Activated gamma-delta T cell treated with Interleukin-2 at 50 U/mL for 16 hours (primary cell): ENCODE data around the gene NME5.
"Not testable (repeated sequence)": the region's sequence is repeated elsewhere in the genome, so short reads cannot be mapped to it uniquely, and the experiment has no call there.

Experiments used
- DNase-seq: peaks from one replicate; pipeline ENCODE4 v3.0.0-alpha.2; 2020

Gene NME5, protein sequence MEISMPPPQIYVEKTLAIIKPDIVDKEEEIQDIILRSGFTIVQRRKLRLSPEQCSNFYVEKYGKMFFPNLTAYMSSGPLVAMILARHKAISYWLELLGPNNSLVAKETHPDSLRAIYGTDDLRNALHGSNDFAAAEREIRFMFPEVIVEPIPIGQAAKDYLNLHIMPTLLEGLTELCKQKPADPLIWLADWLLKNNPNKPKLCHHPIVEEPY

DNA sequence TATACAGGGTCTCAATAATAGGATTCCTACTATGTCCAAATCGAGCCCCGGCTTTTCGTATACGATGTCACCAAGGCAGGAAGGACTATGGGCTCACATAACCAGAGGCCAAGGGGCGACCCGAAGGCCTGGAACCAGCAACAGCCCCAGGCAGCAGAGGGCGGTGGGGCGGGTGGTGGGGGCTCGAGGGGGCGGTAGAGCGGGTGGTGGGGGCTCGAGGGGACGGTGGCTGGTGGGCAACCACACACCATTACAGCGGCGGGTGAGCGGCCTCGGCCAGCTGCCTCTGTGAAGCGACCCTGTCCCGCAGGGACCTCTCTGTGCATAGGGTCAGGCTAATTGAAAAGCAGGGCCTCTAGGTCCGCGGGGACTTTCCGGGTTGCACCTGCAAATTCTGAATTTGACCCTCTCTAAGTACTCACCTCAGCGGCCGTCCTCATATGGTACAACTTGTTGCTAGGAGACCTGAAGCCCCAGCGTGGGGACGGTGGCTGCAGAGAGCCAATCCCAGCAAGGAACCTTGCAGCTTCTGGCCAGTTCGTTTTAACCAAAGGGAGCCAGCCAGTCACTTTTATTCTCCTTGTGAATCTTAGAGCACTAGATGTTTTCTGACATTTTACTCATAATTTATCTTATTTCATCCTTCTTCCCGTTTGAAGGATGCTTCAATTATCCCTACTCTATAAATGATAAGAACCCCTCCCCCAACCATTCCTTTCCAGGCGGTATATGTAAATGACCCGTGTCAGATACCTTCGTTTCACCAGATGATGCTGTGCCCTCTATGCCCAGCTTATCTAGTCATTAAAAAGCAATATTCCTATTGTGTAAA, at the start of gene NME5:
TSS of gene NME5 (minus strand) at position 480 of the 832 bp plus-strand sequence. CDS start 648 bp downstream, outside the sequence.
- DNase-seq = no peak

DNA sequence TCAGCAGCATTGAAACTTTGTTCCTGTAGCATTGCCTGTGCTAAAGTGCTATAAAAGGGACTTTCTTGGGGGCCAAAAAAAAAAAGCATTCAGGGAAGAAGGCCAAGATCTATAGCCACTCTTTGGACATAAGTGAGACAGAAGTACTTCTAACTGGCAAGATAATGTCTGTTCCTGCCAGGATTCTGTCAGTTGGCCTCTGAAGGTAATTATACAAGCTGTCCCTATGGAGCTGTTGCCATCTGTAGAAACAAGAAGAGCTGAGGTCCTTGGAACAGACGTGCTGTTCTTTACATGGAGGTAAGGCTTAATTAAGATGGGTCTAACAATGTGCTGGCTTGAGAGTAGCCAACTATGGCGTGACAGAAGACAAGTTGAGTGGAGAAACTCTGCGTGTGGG, 49.4 kb upstream of the NME5 start:
- DNase-seq = no peak

DNA sequence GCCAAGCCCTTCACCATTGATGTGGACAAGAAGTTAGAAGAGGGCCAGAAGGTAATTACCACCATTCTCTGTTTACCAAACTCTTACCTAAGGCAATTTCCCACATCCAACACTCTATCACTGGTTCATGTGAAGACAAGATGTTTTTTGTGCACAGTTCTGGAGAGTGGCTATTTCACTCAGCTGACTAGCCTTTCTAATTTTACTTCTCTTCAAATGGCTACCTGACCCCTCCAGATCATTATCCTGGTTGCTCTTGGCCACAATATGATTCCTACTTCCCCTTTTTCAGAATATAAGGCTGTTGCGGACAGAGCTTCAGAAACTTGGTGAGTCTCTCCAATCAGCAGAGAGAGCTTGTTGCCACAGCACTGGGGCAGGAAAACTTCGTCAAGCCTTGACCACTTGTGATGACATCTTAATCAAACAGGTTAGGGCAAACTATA, 46.8 kb upstream of the NME5 start:
- no peak for DNase-seq

DNA sequence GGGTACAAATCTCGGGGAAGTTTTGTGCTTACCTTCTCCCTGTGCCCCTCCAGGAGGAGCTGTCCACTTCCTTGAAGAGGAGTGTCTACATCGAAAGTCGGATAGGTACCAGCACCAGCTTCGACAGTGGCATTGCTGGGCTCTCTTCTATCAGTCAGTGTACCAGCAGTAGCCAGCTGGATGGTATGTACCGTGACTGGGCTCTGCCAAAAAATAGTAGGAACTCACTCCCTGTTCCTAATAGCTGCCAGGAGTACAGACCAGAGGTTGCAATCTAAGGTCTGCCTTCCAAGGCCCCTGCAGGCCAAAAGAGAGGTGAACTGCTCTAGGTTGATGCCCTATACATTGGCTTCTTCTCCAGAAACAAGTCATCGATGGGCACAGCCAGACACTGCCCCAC, 43.6 kb upstream of the NME5 start:
- no peak for DNase-seq

DNA sequence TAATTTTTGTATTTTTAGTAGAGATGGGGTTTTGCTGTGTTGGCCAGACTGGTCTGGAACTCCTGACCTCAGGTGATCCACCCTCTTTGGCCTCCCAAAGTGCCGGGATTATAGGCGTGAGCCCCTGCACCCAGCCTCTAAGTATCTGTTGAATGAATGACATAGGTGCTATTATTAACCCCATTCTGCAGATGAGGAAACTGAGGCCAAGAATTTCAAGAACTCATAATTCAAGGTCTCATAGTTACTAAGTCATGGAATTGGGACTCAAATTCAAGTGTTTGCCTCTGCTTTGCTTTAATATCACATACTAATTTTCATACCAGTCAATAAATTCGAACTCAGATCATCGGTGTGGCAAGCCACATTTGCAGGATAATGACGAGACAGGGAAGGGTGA, 41.6 kb upstream of the NME5 start:
- no peak for DNase-seq

DNA sequence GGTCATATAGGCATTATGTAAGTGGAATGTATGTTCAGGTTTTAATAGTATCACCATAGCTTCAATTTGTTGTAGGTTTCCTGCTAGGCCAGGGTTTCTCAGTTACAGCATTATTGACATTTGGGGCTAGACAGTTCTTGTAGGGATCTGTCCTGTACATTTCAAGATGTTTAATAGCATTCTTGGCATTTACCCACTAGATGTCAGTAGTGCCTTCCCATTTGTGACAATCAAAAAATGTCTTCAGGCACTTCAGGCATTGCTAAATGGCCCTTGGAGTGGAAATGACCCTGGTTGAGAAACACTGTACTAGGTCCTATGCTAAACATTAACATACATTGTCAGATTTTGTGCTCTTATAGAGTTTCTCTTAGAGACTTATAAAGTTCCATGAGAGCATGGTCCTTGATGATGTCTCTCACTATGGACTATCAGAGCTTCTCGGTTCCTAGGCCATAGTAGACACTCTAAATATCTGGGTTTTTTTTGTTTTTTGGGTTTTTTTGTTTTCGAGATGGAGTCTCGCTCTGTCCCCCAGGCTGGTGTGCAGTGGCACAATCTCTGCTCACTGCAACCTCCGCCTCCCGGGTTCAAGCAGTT, 41.1 kb upstream of the NME5 start:
- DNase-seq = no peak

DNA sequence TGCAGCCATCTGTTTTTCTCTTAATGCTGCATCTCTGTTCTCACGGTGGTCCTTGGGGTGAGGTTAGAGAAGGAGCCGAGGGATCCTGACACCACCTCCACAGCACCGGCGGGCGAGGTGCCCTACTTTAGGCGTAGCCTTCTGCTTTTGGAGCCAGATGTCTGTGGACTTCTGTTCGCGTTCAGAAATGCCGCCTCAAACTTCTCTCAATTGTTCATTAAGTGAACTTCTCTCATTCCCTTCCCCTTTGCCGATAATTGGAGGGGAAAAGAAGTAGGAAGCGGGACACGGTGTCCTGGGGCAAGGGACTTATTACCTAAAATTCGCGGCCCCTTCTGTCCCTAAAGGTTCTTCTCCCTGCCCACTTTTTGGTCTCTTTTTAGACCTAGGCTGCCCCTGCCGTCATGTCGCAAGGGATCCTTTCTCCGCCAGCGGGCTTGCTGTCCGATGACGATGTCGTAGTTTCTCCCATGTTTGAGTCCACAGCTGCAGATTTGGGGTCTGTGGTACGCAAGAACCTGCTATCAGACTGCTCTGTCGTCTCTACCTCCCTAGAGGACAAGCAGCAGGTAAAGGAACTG, 40.1 kb upstream of the NME5 start:
- no peak for DNase-seq

DNA sequence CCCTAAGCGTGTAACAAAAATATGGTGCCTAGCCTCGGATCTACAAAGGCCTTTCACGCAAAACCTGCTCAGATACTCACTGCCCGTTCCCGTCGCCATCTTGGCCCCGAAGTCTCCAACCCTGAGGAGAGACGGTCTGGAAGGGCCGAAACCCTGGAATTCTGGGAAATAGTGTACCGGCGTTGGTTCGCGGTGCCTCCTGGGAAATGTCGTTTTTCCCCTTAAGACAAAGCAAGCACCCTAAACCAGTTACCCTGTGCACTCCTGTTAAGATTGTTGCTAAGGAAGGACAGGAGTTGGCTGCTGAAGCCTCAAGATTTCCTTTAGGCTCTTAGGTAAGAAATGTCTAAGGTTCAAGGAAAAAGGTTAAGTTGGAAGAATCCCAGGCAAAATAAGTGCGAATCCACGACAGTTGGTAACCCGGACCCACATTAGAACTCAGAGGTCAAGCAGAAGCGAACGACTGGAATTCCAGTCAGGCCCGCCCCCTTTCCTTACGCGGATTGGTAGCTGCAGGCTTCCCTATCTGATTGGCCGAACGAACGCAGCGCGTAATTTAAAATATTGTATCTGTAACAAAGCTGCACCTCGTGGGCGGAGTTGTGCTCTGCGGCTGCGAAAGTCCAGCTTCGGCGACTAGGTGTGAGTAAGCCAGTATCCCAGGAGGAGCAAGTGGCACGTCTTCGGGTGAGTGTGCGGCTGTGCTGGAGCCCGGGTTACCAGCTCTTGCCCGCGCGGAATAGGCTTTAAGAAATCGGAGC, 39.5 kb upstream of the NME5 start, which contains the start of the genes BRD8 and KIF20A:
TSS of gene BRD8 (minus strand) at position 115 of the 761 bp plus-strand sequence. CDS start at position 99, 16 bp downstream.
TSS of gene KIF20A (plus strand) at position 597 of the 761 bp plus-strand sequence. CDS start 569 bp downstream, outside the sequence.
- DNase-seq = peak; percentile 88

DNA sequence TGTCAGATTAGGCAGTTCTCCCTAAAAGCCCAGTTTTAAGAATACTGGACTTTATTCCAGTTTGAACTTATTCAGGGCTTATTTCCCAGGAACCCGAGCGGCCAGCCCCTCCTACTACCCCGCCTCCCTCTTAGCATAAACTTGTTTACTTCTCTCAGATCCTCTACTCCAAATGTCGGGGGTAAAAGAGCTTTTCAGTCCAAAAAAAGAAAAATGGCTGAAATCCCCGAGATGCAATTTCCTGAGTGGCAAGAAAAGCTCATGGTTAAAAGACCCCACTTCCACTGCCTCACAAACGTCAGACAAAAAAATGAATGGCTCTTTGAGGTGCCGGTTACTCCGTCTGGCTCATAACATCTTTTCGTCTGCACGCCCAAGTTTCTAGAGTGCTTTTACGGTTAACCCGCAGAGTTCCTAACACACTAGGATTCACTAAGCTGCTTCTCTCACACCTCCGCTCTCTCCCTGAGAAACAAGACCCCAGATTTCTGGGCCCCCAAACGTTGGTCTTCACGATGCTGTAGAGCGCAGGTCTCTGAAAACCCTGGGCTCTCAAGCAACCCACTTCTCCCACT, 38.8 kb upstream of the NME5 start:
- DNase-seq = peak; percentile 9

DNA sequence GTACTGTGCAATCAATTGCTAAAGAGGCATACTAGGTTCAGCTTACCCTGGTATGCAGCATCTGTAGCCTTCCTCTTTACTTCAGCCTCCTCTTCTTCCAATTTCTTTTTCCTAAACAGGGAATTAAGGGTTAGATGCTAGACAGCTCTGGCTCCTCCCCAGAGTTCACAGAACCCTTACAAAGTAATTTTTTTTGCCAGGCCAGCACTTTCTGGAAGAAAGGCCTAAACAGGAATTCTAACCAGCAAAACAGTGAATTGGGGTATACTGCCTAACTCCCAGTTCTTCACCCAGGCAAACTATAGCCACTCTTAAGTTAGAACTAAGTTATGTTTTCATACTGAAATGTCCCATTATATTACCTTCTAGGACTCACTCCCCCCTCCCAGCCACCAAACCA, 31.1 kb upstream of the NME5 start:
- DNase-seq = no peak

DNA sequence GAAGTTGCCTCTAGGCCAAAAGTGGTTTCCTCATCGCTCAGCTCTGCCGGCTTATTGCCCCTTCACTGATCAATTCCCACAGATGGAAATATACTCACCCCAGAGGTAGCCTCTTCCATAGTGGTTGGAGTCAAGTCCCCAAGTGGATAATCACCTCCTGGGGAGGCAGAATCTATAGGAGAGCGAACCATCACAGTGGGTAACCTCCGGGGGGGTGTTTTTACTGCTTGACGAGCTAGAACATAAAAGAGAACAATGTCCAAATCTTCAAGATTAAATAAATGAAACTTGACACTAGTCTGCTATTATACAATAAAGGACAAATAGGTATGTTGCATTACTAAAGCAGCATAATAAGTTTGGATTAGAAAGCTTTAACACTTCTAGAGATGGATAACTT, 29.9 kb upstream of the NME5 start:
- DNase-seq = no peak

DNA sequence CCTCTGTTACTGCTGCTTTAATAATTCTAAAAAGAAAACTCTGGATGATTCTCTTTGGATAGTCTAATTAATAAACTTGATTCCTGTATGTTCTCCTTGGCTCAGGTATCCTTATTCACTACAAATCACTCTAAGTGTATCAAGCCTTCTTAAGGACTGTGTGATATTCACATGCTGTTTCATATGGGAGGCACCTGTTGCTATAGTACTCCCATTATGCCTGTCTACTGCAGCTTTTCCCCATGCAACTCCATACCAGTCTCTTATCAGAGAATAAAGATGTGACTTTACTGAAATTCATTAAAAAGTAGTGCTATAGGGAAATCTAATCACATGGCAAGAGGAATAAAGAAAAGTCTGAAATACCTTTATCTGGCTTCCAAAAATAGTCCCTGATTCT, 24.5 kb upstream of the NME5 start:
- no peak for DNase-seq

DNA sequence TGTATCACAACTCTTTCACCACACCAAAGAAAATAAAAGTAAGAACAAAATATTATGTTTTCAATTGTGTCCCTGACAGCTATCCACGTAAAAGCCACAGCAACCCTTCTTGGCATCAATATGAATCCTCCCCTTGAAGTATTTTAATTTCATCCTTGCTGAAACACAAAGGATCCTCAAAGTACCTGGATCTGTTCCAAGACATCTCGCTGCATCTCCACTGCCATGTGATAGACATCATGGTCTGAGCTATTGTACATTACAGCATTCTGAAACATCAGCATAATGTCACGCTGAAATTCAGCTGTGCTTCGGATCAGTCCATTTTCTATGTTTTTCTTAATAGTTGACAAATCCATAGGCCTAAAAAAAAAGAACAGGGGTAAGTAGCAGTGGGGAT, 21.5 kb upstream of the NME5 start:
- DNase-seq = no peak

DNA sequence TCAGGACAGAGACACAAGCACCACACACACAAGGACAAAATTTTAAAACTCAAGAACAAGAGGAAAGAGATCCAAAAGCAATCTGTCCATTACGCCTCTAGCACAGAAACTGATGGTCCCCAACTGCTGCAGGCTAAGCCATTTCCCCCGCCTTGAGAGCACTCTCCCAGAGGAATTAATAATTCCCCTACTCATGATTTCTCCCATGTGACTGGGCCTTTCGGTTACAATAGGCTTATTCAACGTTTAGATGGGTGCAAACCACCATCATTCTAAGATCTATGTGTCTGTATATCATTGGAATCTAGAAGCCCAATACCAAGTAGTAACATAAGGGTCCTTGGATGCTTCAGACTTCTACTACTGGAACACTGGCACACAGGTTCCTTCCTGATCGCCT, 20.4 kb upstream of the NME5 start:
- DNase-seq = no peak

DNA sequence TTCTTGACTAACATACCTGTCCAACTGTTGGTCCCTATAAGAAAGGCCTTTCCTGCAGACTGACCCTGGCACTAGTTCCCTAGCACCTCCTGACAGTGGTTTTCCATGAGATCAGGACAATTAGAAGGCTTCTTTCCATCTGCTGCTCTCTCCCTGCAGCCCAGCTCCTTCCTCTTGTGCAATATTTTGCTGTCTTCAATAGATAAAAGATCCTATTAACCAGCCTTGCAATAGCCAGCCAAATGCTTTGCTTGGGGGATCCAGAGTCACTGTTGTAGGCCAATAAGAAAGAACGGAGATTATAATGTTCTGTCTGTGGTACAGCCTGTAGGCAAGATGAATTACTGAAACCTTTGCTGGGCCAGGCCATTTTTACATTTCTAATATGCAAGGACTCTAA, 18.4 kb upstream of the NME5 start:
- no peak for DNase-seq

DNA sequence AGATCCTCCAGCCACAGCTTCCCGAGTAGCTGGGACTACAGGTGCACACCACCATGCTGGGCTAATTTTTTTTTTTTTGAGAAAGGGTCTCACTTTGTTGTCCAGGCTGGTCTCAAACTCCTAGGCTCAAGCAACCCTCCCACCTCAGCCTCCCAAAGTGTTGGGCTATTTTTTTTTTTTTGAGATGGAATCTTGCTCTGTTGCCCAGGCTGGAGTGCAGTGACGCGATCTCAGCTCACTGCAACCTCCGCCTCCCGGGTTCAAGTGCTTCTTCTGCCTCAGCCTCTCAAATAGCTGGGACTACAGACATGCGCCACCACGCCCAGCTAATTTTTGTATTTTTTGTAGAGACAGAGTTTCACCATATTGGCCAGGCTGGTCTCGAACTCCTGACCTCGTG, 16.7 kb upstream of the NME5 start:
- not testable (repeated sequence) for DNase-seq

DNA sequence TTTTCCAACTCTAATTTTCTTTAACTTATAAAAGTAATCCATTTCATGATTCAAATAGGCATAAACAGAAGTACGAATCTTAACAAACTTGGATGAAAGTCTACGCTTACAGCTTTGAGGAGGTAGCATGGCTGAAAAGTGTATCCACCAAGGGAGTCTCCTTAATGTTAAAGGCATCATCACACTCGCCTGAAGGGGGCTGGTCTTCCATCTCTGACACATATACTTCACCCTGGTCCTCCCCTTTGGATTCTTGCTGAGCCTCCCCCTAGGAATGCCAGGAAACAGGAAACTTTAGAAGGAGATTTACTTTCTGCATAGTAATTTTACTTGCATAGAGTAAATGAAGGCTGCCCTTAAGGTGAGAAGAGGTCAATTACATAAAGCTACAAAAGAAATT, 10.3 kb upstream of the NME5 start:
- DNase-seq = no peak

DNA sequence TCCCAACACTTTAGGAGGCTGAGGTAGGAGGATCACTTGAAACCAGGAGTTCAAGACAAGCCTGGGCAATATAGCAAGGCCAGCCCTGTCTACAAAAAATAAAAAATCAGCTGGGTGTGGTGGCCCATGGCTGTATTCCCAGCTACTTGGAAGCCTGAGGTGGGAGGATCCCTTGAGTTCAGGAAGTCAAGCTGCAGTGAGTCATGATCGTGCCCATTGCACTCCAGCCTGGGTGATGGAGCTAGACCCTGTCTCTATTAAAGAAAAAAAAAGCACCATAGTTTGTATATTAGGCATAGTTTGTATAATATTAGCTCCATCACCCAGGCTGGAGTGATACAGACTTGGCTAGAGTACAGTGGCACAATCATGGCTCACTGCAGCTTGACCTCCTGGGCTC, 9.6 kb upstream of the NME5 start:
- DNase-seq = no peak

DNA sequence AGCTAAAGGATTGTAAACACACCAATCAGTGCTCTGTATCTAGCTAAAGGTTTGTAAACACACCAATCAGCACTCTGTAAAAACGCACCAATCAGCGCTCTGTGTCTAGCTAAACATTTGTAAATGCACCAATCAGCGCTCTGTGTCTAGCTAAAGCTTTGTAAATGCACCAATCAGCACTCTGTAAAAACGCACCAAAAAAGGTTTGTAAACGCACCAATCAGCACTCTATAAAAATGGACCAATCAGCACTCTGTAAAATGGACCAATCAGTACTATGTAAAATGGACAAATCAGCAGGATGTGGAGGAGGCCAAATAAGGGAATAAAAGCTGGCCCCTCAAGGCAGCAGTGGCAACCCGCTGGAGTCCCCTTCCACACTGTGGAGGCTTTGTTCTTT, 4.3 kb upstream of the NME5 start:
- DNase-seq = not testable (repeated sequence)

DNA sequence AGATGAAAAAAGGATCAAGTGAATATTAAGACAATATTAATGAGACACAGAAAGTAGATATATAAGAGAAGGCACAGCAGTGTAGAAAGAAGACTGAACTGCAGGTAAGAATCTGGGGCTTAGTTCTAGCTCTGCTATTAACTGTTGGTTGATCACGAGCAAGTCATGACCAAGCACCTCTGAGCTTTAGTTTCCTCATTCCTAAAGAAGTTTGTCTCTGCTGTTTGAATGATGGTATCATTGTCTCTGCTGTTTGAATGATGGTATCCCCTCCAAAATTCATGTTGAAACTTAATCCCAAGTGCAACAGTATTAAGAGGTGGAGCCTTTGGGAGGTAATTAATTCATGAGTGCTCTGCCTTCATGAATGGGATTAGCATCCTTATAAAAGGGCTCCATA, 2.5 kb upstream of the NME5 start:
- no peak for DNase-seq

DNA sequence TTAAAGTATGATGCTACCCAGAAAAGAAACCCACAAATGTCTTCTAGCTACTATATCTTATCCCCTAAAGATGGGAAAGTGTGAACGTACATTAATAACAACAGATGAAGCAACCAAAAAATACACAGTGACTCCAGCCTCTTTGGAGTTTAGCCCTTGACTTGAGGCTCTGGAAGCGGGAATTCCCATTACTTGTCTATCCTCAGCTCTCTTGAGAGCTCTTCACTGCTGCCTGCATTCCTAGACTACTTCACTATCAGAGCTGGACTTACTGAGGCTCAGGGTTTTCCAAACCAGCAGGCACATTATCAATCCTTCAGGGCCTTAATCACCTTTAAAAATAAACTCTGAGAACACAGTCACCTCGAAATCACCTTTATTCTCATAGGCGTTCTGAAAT, 1.0 kb upstream of the NME5 start:
- no peak for DNase-seq

DNA sequence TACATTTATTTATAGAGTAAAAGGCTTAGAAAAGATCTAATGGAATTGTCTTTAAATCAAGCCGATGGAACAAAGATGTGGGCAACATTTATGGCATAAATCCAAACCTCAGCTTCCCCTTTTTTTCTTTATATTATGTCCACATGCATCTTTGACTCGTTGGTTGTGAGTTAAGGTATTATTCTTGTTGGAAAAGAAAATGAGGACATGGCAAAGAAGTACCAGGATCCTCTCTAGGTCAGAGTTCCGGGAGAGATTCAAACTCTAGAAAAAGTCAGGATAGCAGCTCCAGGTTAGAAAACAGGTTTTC, 508 bp upstream of the NME5 start:
- DNase-seq = no peak

DNA sequence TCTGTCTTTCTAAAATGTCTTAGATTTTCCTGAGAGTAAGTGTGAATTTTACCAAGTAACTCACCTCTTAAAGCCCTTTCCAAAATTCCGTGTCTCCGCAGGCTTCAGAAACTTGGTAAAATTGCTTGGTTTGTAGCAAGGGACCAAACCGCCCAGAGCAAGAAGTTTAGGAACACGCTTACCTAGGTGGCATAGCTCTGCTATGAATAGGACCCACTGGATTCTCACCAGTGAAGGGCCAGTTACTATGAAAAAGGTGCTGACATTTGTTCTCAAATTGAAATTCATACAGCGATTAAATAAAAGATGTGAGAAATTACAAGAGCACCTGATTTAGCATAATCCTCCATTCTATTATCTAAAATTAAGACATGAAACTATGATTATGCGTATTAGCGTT, 6.7 kb downstream of the NME5 start:
- DNase-seq = no peak
